Fibroblast of skin of back (primary cell): ENCODE measurements around the gene UPK1A. TPM values are rescaled to one million over a fixed set of nuclear protein-coding genes. Genes with fewer than 3 reads are reported as not detected.

Experiments
- DNase-seq: peaks from one replicate; pipeline ENCODE4 v3.0.0-alpha.2; 2013
- polyA plus RNA-seq, 2 experiments: library from polyadenylated mRNA; unstranded; fragments of 120-200 nt; gene quantifications; one replicate each; pipeline ENCODE4 v1.2.1, GENCODE V29; 2013; ENCODE audit not compliant: insufficient read length in 2 of 2

The UPK1A gene
- 0.26 TPM for polyA plus RNA-seq (2013, experiment 1 of 2; ENCODE audit: insufficient read length)
- polyA plus RNA-seq (2013, experiment 2 of 2; ENCODE audit: insufficient read length): 0.32 TPM

- no peak for DNase-seq
Measured at GRCh38 chr19:35666251-35666913, at the start of gene UPK1A. Gene UPK1A (plus strand): TSS chr19:35666517. CDS start chr19:35666813, 296 bp downstream.

DNA sequence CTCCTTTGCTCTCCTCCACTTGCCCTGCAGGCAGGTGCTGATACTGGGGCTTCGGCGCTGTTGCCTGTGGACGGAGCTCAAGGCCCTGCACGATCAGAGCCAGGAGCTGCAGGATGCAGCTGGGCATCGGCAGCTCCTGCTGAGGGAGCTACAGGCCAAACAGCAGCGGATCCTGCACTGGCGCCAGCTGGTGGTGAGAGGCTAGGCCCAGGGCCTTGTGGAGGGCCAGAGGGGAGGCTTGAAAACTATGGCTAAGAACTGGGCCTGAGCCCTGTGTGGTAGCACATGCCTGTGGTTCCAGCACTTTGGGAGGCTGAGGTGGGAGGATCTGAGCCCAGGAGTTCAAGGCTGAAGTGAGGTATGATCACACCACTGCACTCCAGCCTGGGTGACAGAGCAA lies 47.5 kb upstream of the UPK1A start:
- DNase-seq: no peak

DNA sequence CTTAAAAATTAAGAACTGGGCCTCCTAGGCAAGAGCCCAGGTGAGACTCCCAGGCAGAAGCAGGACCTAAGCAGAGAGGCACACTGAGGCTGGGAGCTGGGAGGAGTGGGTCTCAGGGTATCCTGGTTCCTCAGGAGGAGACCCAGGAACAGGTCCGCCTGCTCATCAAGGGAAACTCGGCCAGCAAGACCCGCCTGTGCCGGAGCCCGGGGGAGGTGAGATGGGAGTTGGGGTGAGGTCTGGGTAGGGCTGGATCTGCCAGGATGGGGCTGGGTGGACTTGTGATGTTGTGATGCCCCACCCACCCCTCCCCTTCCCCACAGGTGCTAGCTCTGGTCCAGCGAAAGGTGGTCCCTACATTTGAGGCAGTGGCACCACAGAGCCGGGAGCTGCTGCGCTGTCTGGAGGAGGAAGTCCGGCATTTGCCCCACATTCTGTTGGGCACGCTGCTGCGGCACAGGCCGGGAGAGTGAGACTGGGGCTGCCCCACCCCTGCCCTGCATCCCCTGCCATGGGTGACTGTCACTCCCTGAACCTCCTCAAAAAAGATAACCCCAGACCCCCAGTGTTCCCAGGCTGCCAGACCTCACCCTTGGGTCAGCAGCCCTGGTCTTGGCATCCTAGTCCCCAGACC lies 46.9 kb upstream of the UPK1A start:
- no peak for DNase-seq

- DNase-seq: no peak
Measured at GRCh38 chr19:35620001-35620400, 46.3 kb upstream of the UPK1A start.

GRCh38 chr19:35621708-35622107 lies 44.6 kb upstream of the UPK1A start:
- DNase-seq: no peak

DNA sequence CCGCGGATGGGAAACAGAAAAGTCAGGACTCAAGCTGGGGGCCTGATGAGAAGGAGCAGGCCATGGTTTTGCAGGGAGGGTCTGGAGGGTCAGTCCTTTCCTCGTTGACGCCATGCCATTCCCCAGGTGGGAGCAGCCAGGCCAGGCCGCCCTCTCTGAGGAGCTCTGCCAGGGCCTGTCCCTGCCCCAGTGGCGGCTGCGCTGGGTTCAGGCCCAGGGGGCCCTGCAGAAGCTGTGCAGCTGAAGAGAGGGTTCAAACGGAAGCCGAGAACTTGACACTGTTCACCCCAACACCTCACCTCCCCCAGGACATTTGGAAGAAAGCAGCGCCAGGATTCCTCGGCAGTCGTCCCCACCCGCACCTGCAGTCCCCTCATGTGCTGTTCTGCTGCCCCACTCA lies 43.6 kb upstream of the UPK1A start:
- no peak for DNase-seq

- DNase-seq: no peak
Measured at GRCh38 chr19:35623327-35624010, 42.8 kb upstream of the UPK1A start.

GRCh38 chr19:35628264-35628564 lies 38.1 kb upstream of the UPK1A start:
- DNase-seq: no peak

GRCh38 chr19:35628565-35629331 lies 37.6 kb upstream of the UPK1A start, which contains the start of gene RBM42:
Gene RBM42 (plus strand): TSS chr19:35629036. CDS start chr19:35629154, 118 bp downstream.
- peak; percentile 100 for DNase-seq

- no peak for DNase-seq
Measured at GRCh38 chr19:35629332-35629633, 37.0 kb upstream of the UPK1A start.

DNA sequence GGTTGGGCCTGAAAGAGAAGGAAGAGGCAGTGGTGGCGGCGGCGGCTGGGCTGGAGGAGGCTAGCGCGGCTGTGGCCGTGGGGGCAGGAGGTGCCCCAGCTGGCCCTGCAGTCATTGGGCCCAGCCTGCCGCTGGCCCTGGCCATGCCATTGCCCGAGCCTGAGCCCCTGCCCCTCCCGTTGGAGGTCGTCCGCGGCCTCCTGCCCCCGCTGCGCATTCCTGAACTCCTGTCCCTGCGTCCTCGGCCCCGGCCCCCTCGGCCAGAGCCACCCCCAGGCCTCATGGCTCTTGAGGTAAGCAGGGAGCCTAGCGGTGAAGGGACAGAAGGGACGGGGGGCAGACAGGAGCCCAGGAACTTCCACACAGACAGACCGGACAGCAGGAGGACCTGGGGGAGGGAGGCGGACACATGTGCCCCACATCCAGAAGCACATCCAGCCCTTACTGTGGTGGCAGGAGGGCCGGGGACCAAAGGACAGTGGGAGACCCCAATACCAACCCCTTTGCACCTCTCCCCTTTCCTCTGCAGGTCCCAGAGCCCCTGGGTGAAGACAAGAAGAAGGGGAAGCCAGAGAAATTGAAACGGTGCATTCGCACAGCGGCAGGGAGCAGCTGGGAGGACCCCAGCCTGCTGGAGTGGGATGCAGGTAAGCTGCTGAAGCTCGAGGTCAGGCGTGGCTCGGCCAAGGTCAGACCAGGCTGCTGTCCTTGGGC lies 32.4 kb upstream of the UPK1A start:
- DNase-seq: no peak

GRCh38 chr19:35636651-35637050 lies 29.7 kb upstream of the UPK1A start:
- no peak for DNase-seq

GRCh38 chr19:35637165-35637564 lies 29.2 kb upstream of the UPK1A start:
- DNase-seq: no peak

- no peak for DNase-seq
Measured at GRCh38 chr19:35639321-35639639, 27.0 kb upstream of the UPK1A start.

DNA sequence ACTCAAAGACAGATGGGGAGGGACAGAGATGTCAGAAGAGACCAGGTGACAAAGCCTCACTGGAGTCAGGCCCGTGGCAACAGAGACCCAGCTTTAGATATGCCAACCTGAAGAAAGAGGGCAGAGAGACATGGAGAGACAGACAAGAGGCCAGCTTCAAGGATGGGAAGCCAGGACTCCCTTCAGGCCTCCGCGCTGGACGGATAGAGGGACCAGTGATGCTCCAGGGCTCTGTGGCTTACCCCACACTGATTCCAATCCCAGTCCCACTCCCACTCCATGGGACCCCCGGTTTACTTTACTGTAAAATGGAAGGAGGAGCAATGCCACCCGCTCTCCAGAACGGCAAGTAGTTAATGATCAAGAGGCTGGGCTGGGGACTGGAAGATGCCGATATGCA lies 26.5 kb upstream of the UPK1A start:
- no peak for DNase-seq

DNA sequence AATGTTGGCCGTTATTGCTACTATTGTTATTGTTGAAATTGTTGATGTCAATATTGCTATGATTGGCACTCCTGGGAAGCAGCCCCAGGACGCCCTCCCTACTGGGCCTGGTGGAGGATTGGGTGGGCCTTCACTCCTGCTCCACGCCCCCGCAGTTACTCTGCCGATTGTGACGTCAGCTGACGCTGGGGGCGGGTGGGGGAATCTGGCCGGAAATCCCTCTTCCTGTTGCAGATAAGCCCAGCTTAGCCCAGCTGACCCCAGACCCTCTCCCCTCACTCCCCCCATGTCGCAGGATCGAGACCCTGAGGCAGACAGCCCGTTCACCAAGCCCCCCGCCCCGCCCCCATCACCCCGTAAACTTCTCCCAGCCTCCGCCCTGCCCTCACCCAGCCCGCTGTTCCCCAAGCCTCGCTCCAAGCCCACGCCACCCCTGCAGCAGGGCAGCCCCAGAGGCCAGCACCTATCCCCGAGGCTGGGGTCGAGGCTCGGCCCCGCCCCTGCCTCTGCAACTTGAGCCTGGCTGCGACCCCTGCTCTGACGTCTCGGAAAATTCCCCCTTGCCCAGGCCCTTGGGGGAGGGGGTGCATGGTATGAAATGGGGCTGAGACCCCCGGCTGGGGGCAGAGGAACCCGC lies 24.7 kb upstream of the UPK1A start, which contains the start of gene ETV2:
TSS of gene ETV2 (plus strand) at position 231 of the 637 bp plus-strand sequence. CDS start 716 bp downstream, outside the sequence.
- DNase-seq: peak; percentile 23

DNA sequence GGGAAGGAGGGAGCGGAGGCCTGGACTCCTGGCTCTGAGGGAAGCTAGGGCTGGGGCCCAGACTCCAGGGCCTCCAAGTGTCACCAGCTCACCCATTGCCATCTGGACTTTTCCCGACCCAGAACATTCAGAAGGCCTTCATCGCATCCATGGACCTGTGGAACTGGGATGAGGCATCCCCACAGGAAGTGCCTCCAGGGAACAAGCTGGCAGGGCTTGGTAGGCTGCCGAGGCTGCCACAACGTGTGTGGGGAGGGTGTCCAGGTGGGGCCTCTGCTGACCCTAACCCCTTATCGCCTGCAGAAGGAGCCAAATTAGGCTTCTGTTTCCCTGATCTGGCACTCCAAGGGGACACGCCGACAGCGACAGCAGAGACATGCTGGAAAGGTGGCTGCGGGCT lies 24.0 kb upstream of the UPK1A start:
- no peak for DNase-seq

DNA sequence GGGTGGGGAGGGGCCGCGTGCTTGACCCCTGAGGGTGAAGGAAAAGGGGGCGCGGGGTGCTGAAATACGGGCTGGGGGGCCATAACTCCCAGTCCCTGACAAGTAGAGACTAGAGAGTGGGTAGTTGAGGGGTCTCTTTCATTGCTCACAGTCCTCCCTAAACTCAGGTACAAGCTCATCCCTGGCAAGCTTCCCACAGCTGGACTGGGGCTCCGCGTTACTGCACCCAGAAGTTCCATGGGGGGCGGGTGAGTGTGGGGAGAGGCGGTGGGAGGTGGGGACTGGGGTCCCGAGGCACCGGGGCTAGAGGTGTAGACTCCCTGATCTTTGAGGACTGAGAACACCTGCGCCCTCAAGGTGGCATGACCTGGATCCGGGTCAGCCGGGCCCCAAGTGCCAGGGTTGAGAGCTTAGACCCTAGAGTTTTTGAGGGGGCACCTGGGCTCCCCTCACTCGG lies 23.5 kb upstream of the UPK1A start:
- DNase-seq: no peak

DNA sequence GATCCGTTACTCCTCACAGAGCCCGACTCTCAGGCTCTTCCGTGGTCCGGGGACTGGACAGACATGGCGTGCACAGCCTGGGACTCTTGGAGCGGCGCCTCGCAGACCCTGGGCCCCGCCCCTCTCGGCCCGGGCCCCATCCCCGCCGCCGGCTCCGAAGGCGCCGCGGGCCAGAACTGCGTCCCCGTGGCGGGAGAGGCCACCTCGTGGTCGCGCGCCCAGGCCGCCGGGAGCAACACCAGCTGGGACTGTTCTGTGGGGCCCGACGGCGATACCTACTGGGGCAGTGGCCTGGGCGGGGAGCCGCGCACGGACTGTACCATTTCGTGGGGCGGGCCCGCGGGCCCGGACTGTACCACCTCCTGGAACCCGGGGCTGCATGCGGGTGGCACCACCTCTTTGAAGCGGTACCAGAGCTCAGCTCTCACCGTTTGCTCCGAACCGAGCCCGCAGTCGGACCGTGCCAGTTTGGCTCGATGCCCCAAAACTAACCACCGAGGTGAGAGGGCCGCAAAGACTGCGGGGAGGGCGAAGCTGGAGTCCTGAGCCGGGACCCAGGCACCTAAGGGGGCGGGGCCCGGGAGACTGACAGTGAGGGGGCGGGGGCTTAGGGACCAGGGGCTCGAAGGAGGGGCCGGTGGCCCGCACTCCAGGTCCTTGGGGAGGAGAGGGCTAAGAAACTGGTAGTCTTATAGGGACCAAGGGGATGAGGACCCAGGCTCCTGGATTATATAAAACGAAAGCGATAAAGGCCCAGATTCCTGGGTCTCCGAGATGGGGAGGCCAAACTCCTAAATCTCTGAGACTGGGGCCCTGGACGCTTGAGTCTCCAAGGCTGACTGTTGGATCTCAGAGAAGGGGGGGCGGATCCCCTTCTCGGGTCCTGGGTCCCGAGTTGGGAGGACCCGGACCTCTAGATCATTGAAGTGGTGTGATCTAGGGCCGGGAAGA lies 22.8 kb upstream of the UPK1A start:
- DNase-seq: peak; percentile 81

DNA sequence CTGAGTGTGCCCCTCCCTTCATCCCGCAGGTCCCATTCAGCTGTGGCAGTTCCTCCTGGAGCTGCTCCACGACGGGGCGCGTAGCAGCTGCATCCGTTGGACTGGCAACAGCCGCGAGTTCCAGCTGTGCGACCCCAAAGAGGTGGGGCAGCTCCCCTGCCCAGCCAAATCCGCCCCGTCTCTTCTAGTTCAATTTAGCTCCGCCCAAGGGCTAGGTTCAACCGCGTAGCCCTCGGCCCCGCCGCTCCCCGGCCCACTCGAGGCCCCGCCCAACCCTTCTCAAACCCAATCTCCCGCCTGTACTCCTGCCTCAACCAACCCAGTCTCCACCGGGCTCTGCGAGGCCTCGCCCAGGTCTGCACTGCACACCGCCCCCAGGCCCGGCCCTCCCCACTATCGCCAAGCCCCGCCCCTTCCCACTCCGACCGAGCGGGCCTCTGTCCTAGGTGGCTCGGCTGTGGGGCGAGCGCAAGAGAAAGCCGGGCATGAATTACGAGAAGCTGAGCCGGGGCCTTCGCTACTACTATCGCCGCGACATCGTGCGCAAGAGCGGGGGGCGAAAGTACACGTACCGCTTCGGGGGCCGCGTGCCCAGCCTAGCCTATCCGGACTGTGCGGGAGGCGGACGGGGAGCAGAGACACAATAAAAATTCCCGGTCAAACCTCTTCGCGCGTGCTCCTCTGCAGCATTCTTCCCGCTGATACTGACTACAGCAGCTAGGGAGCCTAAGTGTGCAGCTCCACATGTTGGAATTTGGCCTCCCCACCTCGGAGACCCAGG lies 21.9 kb upstream of the UPK1A start:
- peak; percentile 95 for DNase-seq
